Parathyroid adenoma (tissue), 2 donors: Measurements from ENCODE around the gene NFXL1.
A peak's percentile ranks its signal among the peaks of the same experiment; 100 is the strongest.

Experiments used
- H2AFZ ChIP-seq: fragments of 300-600 bp; sonication (generic); one replicate; pipeline ENCODE4 v1.7.0; 2017; ENCODE audit warnings: antibody characterized with exemption, mild to moderate bottlenecking
- H3K27ac ChIP-seq: fragments of 300-600 bp; sonication (generic); one replicate; pipeline ENCODE4 v1.7.0; 2017
- H3K27me3 ChIP-seq: fragments of 300-600 bp; sonication (generic); one replicate; pipeline ENCODE4 v1.7.0; 2017; ENCODE audit warnings: low read length; ENCODE audit not compliant: control insufficient read depth, insufficient read depth
- H3K36me3 ChIP-seq: fragments of 300-600 bp; sonication (generic); one replicate; pipeline ENCODE4 v1.7.0; 2017; ENCODE audit warnings: low read length; ENCODE audit not compliant: control insufficient read depth, insufficient read depth
- H3K4me1 ChIP-seq: fragments of 300-600 bp; sonication (generic); one replicate; pipeline ENCODE4 v1.7.0; 2017; ENCODE audit warnings: control low read depth
- H3K4me2 ChIP-seq: fragments of 300-600 bp; sonication (generic); one replicate; pipeline ENCODE4 v1.7.0; 2017; ENCODE audit warnings: low read length
- H3K4me3 ChIP-seq: fragments of 300-600 bp; sonication (generic); one replicate; pipeline ENCODE4 v1.7.0; 2017; ENCODE audit warnings: low read depth, low read length
- H3K79me2 ChIP-seq: fragments of 300-600 bp; sonication (generic); one replicate; pipeline ENCODE4 v1.7.0; 2017; ENCODE audit warnings: control low read depth
- H3K9ac ChIP-seq: fragments of 300-600 bp; sonication (generic); one replicate; pipeline ENCODE4 v1.7.0; 2017; ENCODE audit warnings: mild to moderate bottlenecking
- H3K9me3 ChIP-seq: fragments of 300-600 bp; sonication (generic); one replicate; pipeline ENCODE4 v1.7.0; 2017; ENCODE audit warnings: low read length; ENCODE audit not compliant: control insufficient read depth
- CTCF ChIP-seq: fragments of 300-600 bp; sonication (generic); IDR thresholded peaks from one replicate; pipeline ENCODE4 v1.7.0; 2017; ENCODE audit warnings: antibody characterized with exemption, mild to moderate bottlenecking
- donor health status: primary hyperparathyroidism.

Gene NFXL1

GRCh38 chr4:47831026-47831679, 83.2 kb downstream of the NFXL1 start:
- Histone ChIP-seq H2AFZ (no peak overlapping the region), H3K27ac (no peak overlapping the region), H3K27me3 (no peaks in the 10 kb centered on the region), H3K9me3 (no peaks in the 10 kb centered on the region), H3K4me2 (peak overlapping the region; percentile 45), H3K4me1 (no peaks in the 10 kb centered on the region), H3K79me2 (no peaks in the 10 kb centered on the region), H3K9ac (no peak overlapping the region), H3K4me3 (no peak overlapping the region), H3K36me3 (no peaks in the 10 kb centered on the region)
- no peak for TF ChIP-seq CTCF

GRCh38 chr4:47830265-47831025, 83.9 kb downstream of the NFXL1 start:
- Histone ChIP-seq H3K27me3 (no peaks in the 10 kb centered on the region), H3K4me1 (no peaks in the 10 kb centered on the region), H2AFZ (no peak overlapping the region), H3K4me2 (peak overlapping the region; percentile 45), H3K27ac (no peak overlapping the region), H3K4me3 (no peak overlapping the region), H3K9me3 (no peaks in the 10 kb centered on the region), H3K79me2 (no peaks in the 10 kb centered on the region), H3K36me3 (no peaks in the 10 kb centered on the region), H3K9ac (no peak overlapping the region)
- no peak for TF ChIP-seq CTCF

DNA sequence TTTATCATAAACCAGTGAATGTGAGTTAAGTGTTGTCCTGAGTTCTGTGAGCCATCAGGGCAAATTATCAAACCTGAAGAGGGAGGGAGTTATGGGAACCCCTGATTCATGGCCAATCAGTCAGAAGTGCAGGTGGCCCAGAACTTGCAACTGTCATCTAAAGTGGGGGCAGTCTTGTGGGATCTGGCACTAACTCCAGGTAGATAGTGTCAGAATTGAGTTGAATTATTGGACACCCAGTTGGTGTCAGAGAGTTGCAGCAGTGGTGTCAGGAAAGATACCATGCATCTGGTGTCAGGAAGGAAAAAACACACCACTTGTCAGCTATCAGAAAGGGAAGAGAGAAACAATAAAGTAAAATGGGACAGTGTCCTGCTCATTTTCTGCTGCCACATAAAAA, 84.9 kb downstream of the NFXL1 start:
- no peak overlapping the region for H3K4me3 ChIP-seq
- H3K4me2 ChIP-seq: no peak overlapping the region
- no peak for TF ChIP-seq CTCF
- no peak overlapping the region for H3K27ac ChIP-seq
- H3K9ac ChIP-seq: no peak overlapping the region
- no peaks in the 10 kb centered on the region for H3K36me3 ChIP-seq
- H2AFZ ChIP-seq: no peak overlapping the region
- no peaks in the 10 kb centered on the region for H3K27me3 ChIP-seq
- no peaks in the 10 kb centered on the region for H3K79me2 ChIP-seq
- no peaks in the 10 kb centered on the region for H3K9me3 ChIP-seq
- H3K4me1 ChIP-seq: no peaks in the 10 kb centered on the region

DNA sequence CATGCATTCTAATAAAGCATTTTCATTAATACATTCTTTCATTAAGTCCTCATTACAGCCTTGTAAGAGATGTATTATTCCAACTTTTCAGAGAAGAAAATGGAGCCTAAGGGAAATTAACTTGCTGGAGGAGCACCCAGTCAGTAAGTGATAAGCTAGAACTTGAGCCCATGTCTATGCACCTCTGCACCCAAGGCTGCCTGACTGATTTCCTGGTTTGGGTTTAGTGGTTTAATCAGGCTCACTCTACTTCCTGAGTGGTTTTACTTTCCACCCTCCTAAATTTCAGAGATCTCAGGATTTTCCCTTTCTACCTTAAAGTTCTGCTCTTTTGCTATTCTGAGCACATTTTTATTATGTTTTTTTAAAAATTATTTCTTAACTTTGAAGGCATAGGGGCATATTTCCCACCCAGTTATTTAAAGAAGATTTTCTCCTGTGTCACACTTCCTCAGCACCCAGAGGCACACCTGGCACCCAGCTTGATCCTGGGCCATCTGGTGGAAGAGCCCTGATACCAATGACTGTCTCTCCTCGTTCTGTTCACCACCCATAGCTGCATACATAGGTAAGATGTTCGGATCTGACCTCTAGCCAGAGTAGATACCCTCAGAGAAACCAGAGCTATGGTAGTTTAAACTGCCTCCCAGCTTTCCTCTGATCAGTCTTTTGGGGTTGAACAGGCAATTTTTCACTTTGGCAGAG, 86.9 kb downstream of the NFXL1 start:
- Histone ChIP-seq H3K36me3 (no peaks in the 10 kb centered on the region), H3K9ac (no peak overlapping the region), H3K4me1 (no peaks in the 10 kb centered on the region), H3K27ac (no peak overlapping the region), H3K4me3 (no peak overlapping the region), H3K27me3 (no peaks in the 10 kb centered on the region), H3K79me2 (no peaks in the 10 kb centered on the region), H3K9me3 (no peaks in the 10 kb centered on the region), H3K4me2 (no peak overlapping the region), H2AFZ (no peak overlapping the region)
- no peak for TF ChIP-seq CTCF
